Hindlimb muscle (tissue), 1 donor: ENCODE data around the gene FRK. TPM values are rescaled to one million over a fixed set of nuclear protein-coding genes. Genes with fewer than 3 reads are reported as not detected.
"Not testable (repeated sequence)": the region's sequence is repeated elsewhere in the genome, so short reads cannot be mapped to it uniquely, and the experiment has no call there.

Experiments used
- DNase-seq: peaks from one replicate; pipeline ENCODE4 v3.0.0-alpha.2; 2013
- polyA plus RNA-seq: library from polyadenylated mRNA; unstranded; fragments of 120-200 nt; gene quantifications from one replicate; pipeline ENCODE4 v1.2.1, GENCODE V29; 2013; ENCODE audit not compliant: insufficient read length

FRK gene
- polyA plus RNA-seq, 1 donor: 0.32 TPM

DNA sequence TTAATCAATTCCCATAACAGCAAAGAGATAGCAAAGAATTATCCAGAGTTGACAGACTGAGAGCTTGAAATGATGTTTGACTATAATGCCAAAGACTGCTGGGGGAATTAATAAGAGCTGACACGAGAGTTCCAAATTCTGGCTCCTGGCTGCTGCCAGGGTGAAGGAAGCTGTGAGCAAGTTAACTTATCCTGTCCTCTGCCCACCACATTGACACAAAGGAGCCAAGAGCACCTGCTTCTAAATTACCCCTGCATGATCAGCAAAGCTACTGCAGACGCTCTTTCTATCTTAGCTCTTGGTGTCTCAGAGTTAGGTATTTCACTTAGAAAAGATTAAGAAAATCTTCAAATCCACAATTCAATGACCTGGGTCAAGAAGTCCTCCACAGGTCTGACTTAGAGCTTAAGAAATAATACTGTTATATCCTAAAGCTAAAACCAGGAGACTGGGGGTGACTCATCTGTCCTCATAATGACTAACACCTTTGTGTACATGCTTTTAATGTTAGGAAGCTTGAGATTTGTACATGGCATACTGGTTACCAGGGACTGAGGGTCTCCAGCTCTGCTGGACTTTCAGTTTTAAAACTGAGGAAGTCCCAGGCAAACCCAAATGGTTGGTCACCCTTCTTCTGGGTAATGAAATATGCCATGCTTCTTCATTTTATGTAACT lies 13.2 kb upstream of the FRK start:
- DNase-seq: no peak

DNA sequence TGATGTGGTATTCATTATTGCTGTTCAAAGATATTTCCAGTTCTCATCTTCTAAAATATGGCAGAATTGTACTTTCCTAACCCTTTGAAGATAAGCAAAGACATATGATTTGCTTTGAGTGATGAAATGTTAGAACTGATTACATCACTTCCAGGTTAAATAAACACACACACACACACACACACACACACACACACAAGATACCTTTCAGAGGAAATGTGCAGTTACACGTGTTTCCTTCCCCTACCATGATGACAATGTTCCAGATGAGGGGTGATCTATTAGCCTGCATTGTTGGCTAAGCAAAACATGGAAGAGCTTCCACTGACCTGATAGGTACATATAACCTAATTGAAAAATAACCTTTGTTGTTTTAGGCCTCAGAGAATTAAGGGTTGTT lies 11.7 kb upstream of the FRK start:
- no peak for DNase-seq

DNA sequence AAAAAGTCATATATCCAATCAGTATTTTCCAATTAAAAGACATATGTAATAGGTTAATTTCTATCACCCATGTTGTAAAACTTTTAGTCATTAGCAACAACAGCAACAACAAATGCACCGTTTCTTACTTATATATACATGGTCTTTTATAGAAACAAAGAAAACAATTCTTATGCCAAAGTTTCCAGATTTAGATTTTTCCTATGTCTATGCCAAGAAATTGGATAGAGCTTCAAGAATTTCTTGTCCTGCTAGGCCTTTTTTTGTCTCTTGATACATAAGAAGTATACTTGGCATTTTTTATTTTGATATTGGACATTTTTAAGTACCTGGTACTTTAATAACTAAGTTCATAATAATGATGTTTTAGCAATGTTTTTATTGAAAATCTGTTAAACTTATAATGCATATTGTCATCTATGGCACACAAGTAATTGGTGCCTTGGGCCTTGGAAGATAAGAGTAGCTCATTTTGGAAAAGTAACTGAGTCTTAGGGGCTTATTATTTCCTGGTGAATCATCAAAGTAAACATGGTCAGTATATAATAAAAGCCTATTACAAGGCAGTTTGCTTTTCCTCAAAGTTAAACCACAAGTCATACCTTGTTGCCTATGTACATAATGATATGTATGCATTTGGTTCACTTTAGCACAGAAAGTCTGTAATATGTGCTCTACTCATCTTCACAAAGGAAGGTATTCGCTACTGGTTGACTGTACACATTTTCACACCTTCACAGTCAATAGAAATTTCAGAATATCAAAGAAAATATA lies 10.1 kb upstream of the FRK start:
- DNase-seq: peak; percentile 31

DNA sequence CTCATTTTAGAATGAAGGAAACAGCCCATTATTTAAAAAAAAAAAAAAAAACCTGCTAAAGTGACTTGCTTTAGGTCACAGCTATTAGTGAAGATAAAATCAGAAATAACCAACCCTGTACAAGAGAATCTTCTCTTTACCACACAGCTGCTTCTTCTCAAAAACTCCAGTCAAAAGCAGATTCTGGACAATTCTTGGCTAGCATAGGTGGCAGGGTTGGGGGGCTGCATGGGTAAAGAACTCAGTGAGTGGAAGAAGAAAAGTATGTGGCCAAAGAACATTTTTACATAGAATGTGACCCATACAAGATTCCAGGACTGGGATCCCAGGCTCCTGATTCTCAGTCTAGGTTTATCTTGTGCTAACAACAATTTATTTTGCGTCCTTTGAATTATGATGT lies 9.4 kb upstream of the FRK start:
- no peak for DNase-seq

DNA sequence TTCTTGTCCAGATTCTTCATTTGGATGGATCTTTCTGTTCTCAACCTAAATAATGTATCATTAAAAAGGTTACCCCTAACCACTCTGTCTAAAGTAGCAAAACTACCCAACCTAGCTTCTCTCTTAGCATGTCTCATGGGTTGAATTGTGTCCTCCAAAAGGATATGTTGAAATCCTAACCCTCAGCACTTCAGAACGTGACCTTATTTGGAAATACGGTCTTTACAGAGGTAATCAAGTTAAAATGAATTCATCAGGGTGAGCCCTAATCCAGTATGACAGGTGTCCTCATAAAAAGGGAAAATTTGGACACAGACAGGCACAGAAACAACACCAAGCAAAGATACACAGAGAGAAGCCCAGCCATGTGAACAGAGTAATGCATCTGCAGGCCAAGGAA lies 6.1 kb upstream of the FRK start:
- no peak for DNase-seq

DNA sequence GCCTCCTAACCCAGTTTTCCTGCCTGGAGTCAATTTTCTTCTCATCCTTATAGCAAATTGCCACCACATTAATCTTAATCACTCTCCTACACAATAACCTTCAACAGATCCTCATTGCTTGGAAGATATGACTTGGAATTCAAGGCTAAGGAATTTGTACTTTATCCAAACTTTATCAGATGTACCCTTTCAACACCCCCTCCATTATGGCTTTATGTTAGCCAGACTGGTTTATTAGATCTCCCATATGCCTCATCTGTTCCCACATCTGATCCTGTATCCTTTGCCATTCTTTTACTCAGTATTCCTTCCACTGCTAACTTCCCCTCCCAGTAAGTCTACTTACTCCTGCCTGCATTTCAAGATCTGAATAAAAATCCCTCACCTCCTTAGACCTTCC lies 4.0 kb upstream of the FRK start:
- no peak for DNase-seq

DNA sequence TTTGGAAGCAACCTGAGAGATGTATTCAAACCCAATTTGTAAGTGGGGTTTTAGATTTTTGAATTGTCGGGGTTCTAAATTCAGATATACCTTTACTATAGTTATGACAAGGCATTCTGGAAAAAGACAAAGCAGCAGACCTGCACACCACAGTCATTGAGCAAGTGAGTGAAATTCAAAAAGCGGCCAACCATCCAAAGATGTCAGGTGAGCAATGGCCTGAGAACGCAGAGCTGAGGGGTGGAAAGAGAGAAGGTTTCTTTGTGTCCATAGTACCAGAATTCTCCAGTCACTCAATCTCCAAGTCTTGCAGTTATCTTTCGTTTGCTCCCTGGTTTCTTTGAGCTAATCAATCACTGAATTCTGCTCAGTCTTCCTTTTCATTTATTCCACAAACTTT lies 1.8 kb upstream of the FRK start:
- DNase-seq: no peak

DNA sequence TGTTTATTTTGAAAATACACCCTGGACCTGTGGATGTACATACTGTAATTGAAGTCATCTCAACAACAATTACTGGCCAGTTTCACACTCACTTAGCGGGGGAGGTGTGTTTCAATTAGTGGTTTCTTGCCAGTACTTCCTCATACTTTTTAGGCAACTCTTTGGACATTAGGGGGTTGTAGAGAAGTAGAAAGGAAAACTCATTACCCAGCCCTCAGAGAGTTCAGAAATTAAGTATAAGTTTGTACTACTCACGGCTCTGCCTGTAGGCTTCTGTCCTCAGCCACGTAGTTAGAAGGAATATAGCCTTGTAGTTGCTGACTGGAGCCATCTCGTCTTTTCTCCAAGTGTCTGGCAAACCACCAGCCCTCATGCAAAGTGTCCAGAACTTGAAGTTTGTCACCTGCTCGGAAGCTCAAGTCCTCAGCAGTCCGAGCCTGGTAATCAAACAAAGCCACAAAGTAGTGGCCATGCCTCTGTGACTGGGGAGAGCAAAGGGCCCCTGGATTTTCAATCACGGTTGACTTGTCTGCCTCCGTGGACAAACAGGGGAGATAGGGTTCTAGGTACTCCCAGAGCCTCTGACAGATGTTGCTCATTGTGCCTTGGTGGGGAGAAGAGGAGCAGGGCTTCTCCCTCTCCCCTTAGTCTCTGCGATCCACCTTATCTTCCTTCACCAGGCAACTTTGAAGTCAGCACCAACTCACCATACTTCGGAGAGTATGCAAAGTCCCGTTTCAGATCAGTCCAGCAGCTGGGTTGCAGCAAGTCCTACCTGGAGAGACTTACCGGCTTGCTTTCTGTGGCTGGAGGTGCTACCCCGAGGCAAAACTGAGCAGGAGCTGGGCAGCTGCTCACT lies 749 bp downstream of the FRK start:
- DNase-seq: no peak

DNA sequence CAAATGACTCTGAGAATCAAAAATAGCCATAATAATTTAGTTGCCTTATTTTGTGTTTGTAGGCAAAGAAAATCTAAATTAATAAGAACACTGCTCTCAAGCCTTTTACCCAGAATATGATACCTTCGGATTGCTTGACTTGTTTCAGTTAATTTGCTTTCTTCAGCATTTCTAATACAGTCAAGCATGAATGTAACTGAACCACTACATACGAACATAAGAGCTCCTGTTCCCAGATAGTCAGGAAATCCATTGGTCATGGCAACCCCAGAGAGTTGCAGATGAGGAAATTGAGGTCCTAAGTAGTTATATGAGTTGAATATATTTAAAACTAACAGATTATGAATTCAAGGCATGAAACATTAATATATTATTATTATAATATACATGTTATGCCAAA lies 2.9 kb downstream of the FRK start:
- DNase-seq: no peak

DNA sequence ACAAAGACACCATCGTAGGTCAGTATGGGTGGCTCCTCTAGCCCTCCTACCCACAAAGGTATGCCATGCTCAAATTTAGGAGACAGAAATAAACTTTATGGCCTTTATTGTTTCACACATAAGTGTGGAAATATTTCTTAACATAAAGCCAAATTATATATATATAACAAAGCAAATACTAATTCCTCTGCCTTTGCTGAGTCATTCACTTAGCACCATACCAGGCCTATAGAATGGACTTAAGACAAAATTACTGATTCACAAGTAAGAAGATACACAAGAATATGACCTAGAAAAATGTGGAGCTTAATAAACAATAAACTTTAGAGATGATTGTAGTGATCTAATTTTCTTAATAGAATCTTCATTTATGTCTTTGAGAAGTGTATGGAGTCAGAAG lies 5.2 kb downstream of the FRK start:
- no peak for DNase-seq

DNA sequence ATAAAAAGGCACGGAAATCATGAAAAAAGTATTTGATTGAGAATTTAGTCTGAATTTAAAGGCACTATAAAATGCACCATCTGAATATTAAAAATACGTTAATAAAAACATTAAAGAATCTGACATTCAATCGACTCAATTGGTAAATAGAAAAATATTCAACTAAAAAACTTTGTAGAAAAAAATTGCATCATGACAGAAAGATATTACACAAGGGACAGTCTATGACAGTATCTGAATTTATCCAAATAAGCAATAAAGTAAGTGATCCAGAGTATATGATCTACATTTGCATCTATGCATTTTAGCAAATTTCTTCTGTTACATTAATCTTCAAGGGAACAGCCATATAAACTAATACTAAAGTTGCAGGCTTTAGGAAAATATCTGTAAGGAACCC lies 9.4 kb downstream of the FRK start:
- DNase-seq: no peak

DNA sequence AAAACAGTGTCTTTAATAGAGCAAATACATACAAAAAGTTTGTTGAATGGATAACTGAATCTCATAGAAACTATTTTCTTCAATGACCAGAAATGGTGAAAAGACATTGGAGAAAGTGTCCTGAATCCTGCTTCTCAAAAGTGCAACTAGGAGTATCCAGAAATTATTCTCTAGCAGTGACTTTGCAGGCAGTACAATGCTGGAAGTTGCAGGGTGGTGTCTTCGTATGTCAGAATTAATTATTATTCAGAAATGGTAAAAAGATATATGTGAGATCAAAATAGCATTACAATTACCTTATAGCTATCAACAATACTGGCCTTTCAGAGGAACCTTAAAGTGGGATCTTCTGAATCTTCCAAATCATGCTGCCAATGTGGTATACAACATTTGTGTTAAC lies 10.0 kb downstream of the FRK start:
- DNase-seq: no peak

DNA sequence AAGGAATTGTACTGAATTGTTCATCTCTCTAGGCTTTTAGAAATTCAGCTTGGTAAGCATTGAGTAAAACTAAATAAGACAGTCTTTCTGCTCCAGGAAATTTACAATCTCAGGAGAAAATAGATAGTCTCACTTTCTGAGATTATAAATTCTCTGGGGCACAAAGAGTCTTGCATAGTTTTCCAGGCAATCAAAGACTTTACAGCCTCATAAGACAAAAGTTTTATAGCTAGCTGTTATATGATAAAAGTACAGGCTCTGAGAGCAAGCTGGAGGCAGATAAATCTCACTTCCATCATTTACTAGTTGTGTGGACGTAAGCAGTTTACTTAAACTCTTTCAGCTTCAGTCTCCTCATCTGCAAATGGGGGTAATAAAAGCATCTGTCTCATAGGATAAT lies 11.4 kb downstream of the FRK start:
- DNase-seq: no peak

DNA sequence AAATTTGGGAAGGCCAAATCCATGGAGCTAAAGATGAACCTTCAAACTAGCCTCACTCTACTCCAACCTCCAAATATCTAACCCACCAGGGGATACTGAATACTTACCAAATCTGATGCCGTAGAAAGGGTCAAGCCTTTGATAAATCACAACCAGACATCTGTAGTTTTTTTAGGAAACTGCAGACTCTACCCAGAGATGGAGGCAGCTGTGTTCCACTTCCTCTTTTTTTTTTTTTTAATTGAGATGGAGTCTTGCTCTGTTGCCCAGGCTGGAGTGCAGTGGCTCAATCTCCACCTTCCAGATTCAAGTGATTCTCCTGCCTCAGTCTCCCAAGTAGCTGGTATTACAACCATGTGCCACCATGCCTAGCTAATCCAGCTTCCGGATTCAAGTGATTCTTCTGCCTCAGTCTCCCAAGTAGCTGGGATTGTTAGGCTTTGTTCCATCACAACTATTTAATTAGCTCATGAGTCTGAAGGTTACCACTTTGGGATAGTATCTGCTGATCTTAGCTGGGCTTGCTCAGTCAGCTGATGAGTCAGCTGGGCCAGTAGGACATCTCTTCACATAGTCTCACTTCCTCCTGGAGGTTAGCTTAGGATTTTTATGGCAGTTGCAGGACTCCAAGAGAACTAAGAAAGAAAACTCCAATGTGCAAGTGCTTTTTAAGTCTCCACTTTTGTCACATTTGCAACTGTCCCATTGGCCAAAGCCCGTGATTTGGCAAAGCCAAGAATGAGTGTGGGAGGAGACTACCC lies 13.3 kb downstream of the FRK start:
- no peak for DNase-seq

DNA sequence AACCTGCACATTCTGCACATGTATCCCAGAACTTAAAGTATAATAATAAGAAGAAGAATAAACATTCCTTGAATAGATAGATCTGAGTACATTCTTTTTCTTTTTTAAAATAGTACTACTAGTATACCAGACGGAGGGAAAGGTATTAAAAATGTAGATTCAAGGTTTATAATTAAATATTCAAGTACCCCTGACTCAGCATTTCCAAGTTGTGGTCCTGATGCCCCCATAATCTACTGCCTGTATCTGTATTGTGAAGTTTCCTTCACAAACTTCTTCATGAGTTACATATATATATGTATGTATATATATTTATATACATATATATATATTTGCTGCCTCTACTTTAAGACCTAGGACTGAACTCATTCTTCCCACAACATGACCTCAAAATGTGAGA lies 14.0 kb downstream of the FRK start:
- no peak for DNase-seq

DNA sequence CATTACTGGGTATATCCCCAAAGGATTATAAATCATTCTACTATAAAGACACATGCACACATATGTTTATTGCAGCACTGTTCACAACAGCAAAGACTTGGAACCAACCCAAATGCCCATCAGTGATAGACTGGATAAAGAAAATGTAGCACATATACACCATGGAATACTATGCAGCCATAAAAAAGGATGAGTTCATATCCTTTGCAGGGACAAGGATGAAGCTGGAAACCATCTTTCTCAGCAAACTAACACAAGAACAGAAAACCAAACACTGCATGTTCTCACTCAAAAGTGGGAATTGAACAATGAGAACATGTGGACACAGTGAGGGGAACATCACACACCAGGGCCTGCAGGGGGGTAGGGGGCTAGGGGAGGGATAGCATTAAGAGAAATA lies 14.4 kb downstream of the FRK start:
- DNase-seq: not testable (repeated sequence)

DNA sequence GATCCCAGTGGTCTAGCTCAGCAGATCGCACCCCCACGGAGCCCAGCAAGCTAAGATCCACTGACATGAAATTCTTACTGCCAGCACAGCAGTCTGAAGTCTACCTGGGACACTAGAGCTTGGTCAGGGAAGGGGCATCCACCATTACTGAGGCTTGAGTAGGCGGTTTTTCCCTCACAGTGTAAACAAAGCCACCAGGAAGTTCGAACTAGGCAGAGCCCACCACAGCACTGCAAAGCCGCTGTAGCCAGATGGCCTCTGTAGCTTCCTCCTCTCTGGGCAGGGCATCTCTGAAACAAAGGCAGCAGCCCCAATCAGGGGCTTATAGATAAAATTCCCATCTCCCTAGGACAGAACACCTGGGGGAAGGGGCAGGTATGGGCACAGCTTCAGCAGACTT lies 18.8 kb downstream of the FRK start:
- DNase-seq: no peak

DNA sequence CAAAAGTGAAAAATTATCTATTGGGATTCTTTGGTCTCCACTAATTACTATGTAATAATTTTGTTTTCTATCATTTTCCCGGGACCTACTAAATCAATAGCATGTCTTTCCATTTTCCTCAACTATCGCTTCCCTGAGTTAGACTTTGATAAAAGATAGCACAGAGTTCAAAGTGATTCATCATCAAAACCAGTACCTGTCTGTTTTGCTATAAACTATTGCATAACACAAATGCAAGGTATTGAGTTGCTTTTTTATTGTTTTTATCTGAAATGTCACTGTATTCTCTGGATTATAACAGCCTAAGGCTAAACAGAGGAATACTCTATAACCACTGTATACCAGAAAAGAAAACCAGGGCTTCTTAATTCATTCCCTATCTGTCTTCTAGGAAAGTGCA lies 19.7 kb downstream of the FRK start:
- DNase-seq: no peak

DNA sequence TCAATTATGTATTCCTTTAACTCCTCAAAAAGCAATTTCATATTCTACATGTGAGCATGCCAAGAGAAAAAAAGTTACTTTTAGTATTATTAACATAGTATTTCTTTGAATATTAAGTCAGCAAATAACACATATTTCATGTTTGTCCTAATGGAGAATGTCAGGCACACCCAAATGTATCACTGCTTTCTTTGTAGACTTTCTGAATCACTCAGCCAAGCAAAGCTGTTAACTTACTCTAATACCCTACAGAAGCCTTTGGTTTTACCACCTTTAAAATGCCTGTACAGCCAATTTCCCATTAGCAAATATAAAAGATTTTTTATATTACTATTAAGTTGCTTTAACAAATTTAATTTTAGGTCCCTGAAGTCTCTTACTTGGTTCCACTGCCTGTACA lies 23.8 kb downstream of the FRK start:
- no peak for DNase-seq

DNA sequence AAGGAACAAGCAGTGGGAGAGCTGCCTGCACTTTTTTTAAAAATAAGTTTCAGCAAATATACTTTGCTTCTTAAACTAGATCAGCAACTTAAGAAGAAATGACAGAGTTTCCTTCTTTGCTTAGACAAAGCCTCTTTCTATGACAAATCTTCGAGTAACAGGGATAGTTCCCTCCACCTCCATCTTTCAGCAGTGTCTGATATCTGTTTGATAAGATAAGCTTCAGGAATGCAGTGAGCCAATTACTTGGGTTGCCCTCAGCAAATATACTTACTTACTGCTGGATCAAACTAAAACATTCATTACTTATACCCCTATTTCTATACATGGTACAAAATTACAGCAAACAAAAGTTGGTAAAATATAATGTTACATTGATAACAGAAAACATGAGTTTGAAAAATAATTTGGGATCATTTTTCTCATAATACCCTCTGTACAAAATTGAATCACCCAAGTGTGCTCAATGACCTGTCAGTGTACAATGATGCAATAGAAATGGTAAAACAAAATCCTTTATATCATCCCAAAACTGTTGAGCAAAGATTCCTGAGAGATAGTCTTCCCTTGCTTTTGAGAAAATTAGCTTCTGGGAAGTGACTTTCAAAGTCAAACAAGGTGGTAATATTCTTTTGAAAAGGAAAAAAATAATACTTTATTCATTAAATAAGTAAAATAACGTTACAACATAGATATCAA lies 24.5 kb downstream of the FRK start:
- DNase-seq: no peak

DNA sequence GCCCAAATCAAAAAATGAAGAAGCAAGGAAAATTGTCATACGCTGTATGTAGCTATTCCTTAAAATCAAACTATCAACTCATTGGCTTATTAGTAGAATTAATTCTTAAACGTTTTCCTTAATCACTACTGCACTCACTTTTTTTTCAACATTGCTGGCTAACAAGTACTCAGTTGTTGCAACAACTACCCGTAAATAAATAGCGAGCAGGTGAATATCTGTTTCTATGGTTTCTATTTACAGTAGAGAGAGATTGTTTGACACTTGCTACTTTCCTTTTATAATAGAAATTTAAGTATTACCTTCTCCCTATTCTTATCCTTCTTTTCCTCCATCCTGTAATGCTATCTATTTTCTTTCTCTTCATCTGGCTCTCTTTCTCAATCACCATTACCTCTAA lies 25.1 kb downstream of the FRK start:
- no peak for DNase-seq

DNA sequence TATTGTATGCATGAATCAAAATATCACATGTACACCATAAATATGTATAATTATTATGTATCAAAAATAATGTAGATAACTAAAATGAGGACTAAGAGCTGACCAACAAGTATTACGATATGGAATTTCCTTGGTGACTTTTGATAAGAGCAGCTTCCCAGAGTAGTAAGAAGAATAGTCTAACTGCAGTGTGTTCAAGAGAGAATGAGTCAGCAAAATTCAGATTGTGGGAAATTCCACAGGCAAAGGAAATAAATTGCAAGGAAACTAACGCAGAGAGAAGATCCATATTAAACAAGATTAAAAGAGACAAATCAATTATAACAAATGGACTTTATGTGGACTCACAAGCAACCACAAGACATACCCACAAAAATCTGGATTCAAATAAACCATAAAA lies 26.4 kb downstream of the FRK start:
- no peak for DNase-seq
